ENCODE results near the gene UBL7. TPM values are rescaled to one million over a fixed set of nuclear protein-coding genes. Genes with fewer than 3 reads are reported as not detected.
A peak's percentile ranks its signal among the peaks of the same experiment; 100 is the strongest.

UBL7 gene
- total and polyA plus RNA-seq, 10 of the 15 experiments (the other 5 are each of a cell fraction or from before 2014, with no cell fraction given), result 25.9 to 145 (median 90.1) TPM

DNA sequence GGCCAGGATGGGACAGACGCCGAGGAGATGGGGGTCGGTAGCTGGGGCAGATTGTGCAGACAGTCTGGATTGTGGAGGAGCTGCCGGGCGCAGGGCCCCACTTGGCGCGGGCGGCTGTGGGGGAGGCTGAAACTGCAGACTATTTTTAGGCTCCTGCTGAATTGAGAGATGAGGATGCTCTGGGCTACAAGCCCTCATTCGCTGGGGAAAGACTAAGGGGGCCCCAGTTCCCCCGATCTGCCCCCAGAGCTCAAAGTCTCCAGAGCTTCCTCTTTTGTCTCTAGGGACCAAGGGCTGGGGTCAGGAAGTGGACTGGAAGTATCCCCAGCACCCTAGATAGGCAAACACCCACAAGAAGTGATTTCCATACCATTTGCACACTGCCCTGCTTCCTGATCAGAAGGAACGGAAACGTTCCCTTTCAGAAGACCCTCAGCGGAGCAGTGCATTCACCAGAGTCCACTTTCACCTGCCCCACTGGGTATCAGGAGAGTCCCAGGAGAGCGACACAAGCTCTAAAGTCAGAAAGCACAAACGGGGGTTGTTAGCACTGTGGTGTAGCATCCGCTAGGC, 56.9 kb downstream of the UBL7 start (continued):
- TF ChIP-seq, protein P1, sequence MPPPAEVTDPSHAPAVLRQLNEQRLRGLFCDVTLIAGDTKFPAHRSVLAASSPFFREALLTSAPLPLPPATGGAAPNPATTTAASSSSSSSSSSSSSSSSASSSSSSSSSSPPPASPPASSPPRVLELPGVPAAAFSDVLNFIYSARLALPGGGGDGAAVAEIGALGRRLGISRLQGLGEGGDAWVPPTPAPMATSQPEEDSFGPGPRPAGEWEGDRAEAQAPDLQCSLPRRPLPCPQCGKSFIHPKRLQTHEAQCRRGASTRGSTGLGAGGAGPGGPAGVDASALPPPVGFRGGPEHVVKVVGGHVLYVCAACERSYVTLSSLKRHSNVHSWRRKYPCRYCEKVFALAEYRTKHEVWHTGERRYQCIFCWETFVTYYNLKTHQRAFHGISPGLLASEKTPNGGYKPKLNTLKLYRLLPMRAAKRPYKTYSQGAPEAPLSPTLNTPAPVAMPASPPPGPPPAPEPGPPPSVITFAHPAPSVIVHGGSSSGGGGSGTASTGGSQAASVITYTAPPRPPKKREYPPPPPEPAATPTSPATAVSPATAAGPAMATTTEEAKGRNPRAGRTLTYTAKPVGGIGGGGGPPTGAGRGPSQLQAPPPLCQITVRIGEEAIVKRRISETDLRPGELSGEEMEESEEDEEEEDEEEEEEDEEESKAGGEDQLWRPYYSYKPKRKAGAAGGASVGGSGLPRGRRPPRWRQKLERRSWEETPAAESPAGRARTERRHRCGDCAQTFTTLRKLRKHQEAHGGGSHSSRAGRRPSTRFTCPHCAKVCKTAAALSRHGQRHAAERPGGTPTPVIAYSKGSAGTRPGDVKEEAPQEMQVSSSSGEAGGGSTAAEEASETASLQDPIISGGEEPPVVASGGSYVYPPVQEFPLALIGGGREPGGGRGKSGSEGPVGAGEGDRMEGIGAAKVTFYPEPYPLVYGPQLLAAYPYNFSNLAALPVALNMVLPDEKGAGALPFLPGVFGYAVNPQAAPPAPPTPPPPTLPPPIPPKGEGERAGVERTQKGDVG (CRISPR knock-in tag; IDR thresholded peaks at IDR 0.05), result no peak
- TF ChIP-seq EP300 (IDR thresholded peaks at IDR 0.05; ENCODE audit: borderline replicate concordance in 1 of 2, control insufficient read depth in 1 of 2, low read depth in 2 of 2, low read length in 2 of 2) (peak; percentile 65 to 79; a peak in 3 of 4 replicates), NRF1 (conservative IDR thresholded peaks at IDR 0.05; ENCODE audit: low read depth, low read length) (no peak), EGR1 (IDR thresholded peaks at IDR 0.05; ENCODE audit: borderline replicate concordance in 1 of 2, low read depth in 2 of 2, low read length in 2 of 2) (peak in 1 of 2 experiments; percentile 88; a peak in 2 of 3 replicates), TBL1XR1 (IDR thresholded peaks at IDR 0.05; ENCODE audit: low read depth, low read length) (peak; percentile 88), SP1 (IDR thresholded peaks at IDR 0.05; ENCODE audit: low read depth, low read length) (peak; percentile 41), NR2F1 (conservative IDR thresholded peaks at IDR 0.05) (peak; percentile 73), SREBF1 (IDR thresholded peaks at IDR 0.05; ENCODE audit: low read length) (no peak), ZNF274 (IDR thresholded peaks at IDR 0.05; ENCODE audit: insufficient read depth, insufficient read length) (no peak), ZNF622 (IDR thresholded peaks at IDR 0.05) (no peak), NBN (IDR thresholded peaks at IDR 0.05) (0 out of 2 replicates have a peak, but pooled peaks have one; percentile 43), RELA (IDR thresholded peaks at IDR 0.05; ENCODE audit: borderline replicate concordance, partially characterized antibody) (no peak), ATF7 (IDR thresholded peaks at IDR 0.05; ENCODE audit: low read depth) (peak; percentile 67; the same call in 1 of the 2 replicates), CHD4 (IDR thresholded peaks at IDR 0.05) (no peak), JUNB (IDR thresholded peaks at IDR 0.05) (peak; percentile 40; the same call in 1 of the 2 replicates), MTA3 (IDR thresholded peaks at IDR 0.05; ENCODE audit: borderline replicate concordance, low read length) (no peak)
- TF ChIP-seq, protein P2, sequence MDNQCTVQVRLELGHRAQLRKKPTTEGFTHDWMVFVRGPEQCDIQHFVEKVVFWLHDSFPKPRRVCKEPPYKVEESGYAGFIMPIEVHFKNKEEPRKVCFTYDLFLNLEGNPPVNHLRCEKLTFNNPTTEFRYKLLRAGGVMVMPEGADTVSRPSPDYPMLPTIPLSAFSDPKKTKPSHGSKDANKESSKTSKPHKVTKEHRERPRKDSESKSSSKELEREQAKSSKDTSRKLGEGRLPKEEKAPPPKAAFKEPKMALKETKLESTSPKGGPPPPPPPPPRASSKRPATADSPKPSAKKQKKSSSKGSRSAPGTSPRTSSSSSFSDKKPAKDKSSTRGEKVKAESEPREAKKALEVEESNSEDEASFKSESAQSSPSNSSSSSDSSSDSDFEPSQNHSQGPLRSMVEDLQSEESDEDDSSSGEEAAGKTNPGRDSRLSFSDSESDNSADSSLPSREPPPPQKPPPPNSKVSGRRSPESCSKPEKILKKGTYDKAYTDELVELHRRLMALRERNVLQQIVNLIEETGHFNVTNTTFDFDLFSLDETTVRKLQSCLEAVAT (IDR thresholded peaks at IDR 0.05), result no peak
- TF ChIP-seq, protein P3, sequence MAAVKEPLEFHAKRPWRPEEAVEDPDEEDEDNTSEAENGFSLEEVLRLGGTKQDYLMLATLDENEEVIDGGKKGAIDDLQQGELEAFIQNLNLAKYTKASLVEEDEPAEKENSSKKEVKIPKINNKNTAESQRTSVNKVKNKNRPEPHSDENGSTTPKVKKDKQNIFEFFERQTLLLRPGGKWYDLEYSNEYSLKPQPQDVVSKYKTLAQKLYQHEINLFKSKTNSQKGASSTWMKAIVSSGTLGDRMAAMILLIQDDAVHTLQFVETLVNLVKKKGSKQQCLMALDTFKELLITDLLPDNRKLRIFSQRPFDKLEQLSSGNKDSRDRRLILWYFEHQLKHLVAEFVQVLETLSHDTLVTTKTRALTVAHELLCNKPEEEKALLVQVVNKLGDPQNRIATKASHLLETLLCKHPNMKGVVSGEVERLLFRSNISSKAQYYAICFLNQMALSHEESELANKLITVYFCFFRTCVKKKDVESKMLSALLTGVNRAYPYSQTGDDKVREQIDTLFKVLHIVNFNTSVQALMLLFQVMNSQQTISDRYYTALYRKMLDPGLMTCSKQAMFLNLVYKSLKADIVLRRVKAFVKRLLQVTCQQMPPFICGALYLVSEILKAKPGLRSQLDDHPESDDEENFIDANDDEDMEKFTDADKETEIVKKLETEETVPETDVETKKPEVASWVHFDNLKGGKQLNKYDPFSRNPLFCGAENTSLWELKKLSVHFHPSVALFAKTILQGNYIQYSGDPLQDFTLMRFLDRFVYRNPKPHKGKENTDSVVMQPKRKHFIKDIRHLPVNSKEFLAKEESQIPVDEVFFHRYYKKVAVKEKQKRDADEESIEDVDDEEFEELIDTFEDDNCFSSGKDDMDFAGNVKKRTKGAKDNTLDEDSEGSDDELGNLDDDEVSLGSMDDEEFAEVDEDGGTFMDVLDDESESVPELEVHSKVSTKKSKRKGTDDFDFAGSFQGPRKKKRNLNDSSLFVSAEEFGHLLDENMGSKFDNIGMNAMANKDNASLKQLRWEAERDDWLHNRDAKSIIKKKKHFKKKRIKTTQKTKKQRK (IDR thresholded peaks at IDR 0.05; ENCODE audit: low read depth, low read length), result no peak
- TF ChIP-seq, protein P4, sequence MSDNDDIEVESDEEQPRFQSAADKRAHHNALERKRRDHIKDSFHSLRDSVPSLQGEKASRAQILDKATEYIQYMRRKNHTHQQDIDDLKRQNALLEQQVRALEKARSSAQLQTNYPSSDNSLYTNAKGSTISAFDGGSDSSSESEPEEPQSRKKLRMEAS (IDR thresholded peaks at IDR 0.05; ENCODE audit: low read depth, low read length), result no peak
- TF ChIP-seq, protein P5, sequence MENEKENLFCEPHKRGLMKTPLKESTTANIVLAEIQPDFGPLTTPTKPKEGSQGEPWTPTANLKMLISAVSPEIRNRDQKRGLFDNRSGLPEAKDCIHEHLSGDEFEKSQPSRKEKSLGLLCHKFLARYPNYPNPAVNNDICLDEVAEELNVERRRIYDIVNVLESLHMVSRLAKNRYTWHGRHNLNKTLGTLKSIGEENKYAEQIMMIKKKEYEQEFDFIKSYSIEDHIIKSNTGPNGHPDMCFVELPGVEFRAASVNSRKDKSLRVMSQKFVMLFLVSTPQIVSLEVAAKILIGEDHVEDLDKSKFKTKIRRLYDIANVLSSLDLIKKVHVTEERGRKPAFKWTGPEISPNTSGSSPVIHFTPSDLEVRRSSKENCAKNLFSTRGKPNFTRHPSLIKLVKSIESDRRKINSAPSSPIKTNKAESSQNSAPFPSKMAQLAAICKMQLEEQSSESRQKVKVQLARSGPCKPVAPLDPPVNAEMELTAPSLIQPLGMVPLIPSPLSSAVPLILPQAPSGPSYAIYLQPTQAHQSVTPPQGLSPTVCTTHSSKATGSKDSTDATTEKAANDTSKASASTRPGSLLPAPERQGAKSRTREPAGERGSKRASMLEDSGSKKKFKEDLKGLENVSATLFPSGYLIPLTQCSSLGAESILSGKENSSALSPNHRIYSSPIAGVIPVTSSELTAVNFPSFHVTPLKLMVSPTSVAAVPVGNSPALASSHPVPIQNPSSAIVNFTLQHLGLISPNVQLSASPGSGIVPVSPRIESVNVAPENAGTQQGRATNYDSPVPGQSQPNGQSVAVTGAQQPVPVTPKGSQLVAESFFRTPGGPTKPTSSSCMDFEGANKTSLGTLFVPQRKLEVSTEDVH (IDR thresholded peaks at IDR 0.05; ENCODE audit: low read depth, partially characterized antibody), result no peak

Data from GM12878 (cell line).